ENCODE results near the gene NDST1.

DNA sequence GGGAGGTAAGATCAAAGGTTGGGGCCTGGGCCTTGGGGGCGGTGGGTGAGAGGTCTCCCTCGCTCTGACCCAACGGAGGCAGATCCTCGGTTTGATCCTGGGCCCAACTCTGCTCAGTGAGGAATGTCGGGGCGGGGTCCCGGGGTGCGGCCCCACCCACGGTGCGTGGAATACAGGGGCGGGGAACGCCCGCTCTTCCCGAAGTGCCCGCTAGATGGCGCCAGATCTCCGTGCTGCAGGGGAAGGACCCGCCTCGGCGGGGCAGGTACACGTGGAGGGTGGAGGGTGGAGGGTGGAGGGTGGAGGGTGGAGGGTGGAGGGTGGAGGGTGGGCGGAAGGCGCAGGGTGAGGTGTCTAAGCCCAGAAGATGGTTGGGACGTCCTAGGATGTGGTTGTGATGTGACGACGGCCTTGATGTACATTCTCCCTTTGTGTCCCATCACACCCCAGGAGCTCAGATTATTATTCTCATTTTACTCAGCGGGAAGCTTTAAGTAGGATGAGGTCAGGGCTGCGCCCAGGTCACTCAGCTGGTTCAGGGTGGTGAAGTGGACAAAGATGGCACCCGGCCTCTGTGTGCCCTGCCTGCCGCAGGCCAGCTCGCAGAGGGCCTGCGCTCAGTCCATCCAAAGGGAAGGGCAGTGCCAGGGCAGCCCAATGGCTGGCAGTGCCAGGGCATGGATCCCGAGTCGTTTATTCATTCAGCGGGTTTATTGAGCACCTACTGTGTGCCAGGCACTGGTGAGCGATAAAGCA, 49.0 kb upstream of the NDST1 start:
- TF ChIP-seq EZH2 (IDR thresholded peaks at IDR 0.05; ENCODE audit: insufficient read depth, poor library complexity, severe bottlenecking) (no peak), EZH2phosphoT487 (IDR thresholded peaks at IDR 0.05; ENCODE audit: insufficient read depth, low read depth) (no peak)

Data from GM23248 (cell line).